HepG2 (cell line): ENCODE results near the gene NPHP4. TPM values are rescaled to one million over a fixed set of nuclear protein-coding genes. Genes with fewer than 3 reads are reported as not detected.

ENCODE experiments used
- ATAC-seq: fragments of 200-7000 bp; cut with Tn5 transposase; 3 replicates; pipeline ENCODE4 v1.9.1; 2020; ENCODE audit warnings: mild to moderate bottlenecking, moderate library complexity
- BruUV-seq: library from RNA; stranded (reverse); fragments of 400-500 nt; replicated peaks from 2 replicates; lab custom pipeline; 2021; lab: Mats Ljungman, UMichigan
- CTCF ChIA-PET: fragments of 300-600 bp; formaldehyde crosslinking; extraction: SDS; loops from one replicate; lab custom pipeline; 2021; ENCODE audit warnings: low total read pairs, inconsistent platforms, low intra/inter-chr PET ratio; lab: Yijun Ruan, JAX
- POLR2A ChIA-PET: fragments of 350-600 bp; sonication (Branson Sonifier 250); formaldehyde crosslinking; loops from one replicate; lab custom pipeline; 2020; ENCODE audit warnings: antibody characterized with exemption, inconsistent platforms; lab: Yijun Ruan, JAX
- DNase-seq: peaks from one replicate; pipeline ENCODE4 v3.0.0-alpha.2; 2015; ENCODE audit warnings: low spot score
- FAIRE-seq: peaks from 3 replicates; lab custom pipeline; 2011; peaks lifted over from hg19 to GRCh38; lab: Jason Lieb, UNC
- H2AFZ ChIP-seq: one replicate; pipeline ENCODE4 v1.6.1; 2011; ENCODE audit warnings: low read length, inconsistent platforms
- H3K27ac ChIP-seq: fragments of 300-600 bp; 3 replicates; pipeline ENCODE4 v1.8.0; 2011; ENCODE audit warnings: mixed run types, mild to moderate bottlenecking, mixed read lengths, low read length, inconsistent platforms; ENCODE audit not compliant: insufficient read depth; ENCODE audit errors: extremely low read length
- H3K27me3 ChIP-seq, 2 experiments: fragments of 200-600 bp in 1 of 2; 2 replicates in 1 of 2; 3 replicates in 1 of 2; pipeline versions ENCODE4 v1.6.0 to v1.8.0; 2011; ENCODE audit warnings: low read length in 2 of 2, mild to moderate bottlenecking in 2 of 2, moderate library complexity in 2 of 2, inconsistent platforms in 1 of 2; ENCODE audit not compliant: insufficient read depth in 2 of 2, control insufficient read depth in 1 of 2
- H3K36me3 ChIP-seq, 2 experiments: fragments of 200-600 bp in 1 of 2; replicated peaks in 1 of 2; 2 replicates in 1 of 2; 3 replicates in 1 of 2; pipeline versions ENCODE4 v1.5.1 to v1.8.0; 2011; ENCODE audit warnings: low read length in 2 of 2, inconsistent platforms in 1 of 2; ENCODE audit not compliant: insufficient read depth in 2 of 2, control insufficient read depth in 1 of 2
- H3K4me1 ChIP-seq: 2 replicates; pipeline ENCODE4 v1.5.1; 2012; ENCODE audit warnings: low read length, inconsistent platforms; ENCODE audit not compliant: insufficient read depth
- H3K4me2 ChIP-seq: 2 replicates; pipeline ENCODE4 v1.6.0; 2011; ENCODE audit warnings: low read depth, low read length, inconsistent platforms
- H3K4me3 ChIP-seq, 3 experiments: fragments of 200-600 bp in 1 of 3; sonication (generic), shearing (Covaris generic) in 1 of 3; replicated peaks in 1 of 3; 2 replicates each; pipeline ENCODE4 v1.5.1; 2011 to 2016; ENCODE audit warnings: low read length in 3 of 3, inconsistent platforms in 2 of 3, low read depth in 2 of 3, mild to moderate bottlenecking in 2 of 3, control low read depth in 1 of 3, mixed read lengths in 1 of 3; ENCODE audit not compliant: insufficient read depth in 1 of 3
- H3K79me2 ChIP-seq: one replicate; pipeline ENCODE4 v1.6.1; 2011; ENCODE audit warnings: low read length, inconsistent platforms; ENCODE audit not compliant: insufficient read depth
- H3K9ac ChIP-seq: 2 replicates; pipeline ENCODE4 v1.6.0; 2011; ENCODE audit warnings: mild to moderate bottlenecking, low read depth, low read length, inconsistent platforms; ENCODE audit not compliant: insufficient read depth
- H3K9me3 ChIP-seq: 2 replicates; pipeline ENCODE4 v1.5.1; 2012; ENCODE audit warnings: mild to moderate bottlenecking, low read length
- H4K20me1 ChIP-seq: 2 replicates; pipeline ENCODE4 v1.6.0; 2011; ENCODE audit warnings: inconsistent platforms, mild to moderate bottlenecking, low read length, moderate library complexity; ENCODE audit not compliant: insufficient read depth
- CBX2 ChIP-seq, 2 experiments: fragments of 200-600 bp in 1 of 2; sonication (generic); formaldehyde crosslinking in 1 of 2; IDR thresholded peaks; 2 replicates each; pipeline versions ENCODE4 v1.7.0 to v1.8.1; 2018 to 2022; ENCODE audit warnings: low read depth in 2 of 2, low read length in 1 of 2, mild to moderate bottlenecking in 1 of 2, missing genetic modification reagents in 1 of 2
- GLI4 ChIP-seq: sonication (generic); formaldehyde crosslinking; IDR thresholded peaks from 2 replicates; pipeline ENCODE4 v1.5.1; 2020; ENCODE audit warnings: missing genetic modification reagents, mild to moderate bottlenecking, moderate library complexity, borderline replicate concordance
- HNRNPH1 ChIP-seq: fragments of 200-400 bp; formaldehyde crosslinking; optimal IDR thresholded peaks from 2 replicates; pipeline ENCODE3; 2017; ENCODE audit warnings: mild to moderate bottlenecking, low read depth, low read length
- KAT8 ChIP-seq: IDR thresholded peaks from 2 replicates; pipeline ENCODE4 v1.6.1; 2016; ENCODE audit warnings: missing genetic modification reagents, missing compliant biosample characterization
- TOPORS ChIP-seq: sonication (generic); formaldehyde crosslinking; IDR thresholded peaks from 2 replicates; pipeline ENCODE4 v1.8.0; 2023; ENCODE audit warnings: mild to moderate bottlenecking, missing genetic modification reagents
- WIZ ChIP-seq: sonication (generic); formaldehyde crosslinking; IDR thresholded peaks from 2 replicates; pipeline ENCODE4 v1.5.1; 2020; ENCODE audit warnings: mild to moderate bottlenecking, missing genetic modification reagents
- XBP1 ChIP-seq: sonication (generic); formaldehyde crosslinking; IDR thresholded peaks from 2 replicates; pipeline ENCODE4 v1.5.0; 2020; ENCODE audit warnings: missing genetic modification reagents
- ZMYM2 ChIP-seq: sonication (generic); formaldehyde crosslinking; IDR thresholded peaks from 2 replicates; pipeline ENCODE4 v1.8.0; 2022; ENCODE audit warnings: mild to moderate bottlenecking, missing genetic modification reagents
- ZNF230 ChIP-seq: sonication (generic); formaldehyde crosslinking; IDR thresholded peaks from 2 replicates; pipeline ENCODE4 v1.4.0; 2020; ENCODE audit warnings: mild to moderate bottlenecking, missing genetic modification reagents
- WGBS: methylation state at CpG from one replicate; pipeline ENCODE4 v1.1.6; 2017; ENCODE audit warnings: low lambda C conversion rate; 5-methylcytosine and 5-hydroxymethylcytosine counted together
- in situ Hi-C: cut with HindIII; loops from 2 replicates; pipeline ENCODE4 v1.10.0; 2017; ENCODE audit warnings: low pct_unique_long_range_greater_than_20kb; ENCODE audit not compliant: extremely low pct_ligation_motif_present
- intact Hi-C: fragments of 100-400 bp; cut with micrococcal nuclease; formaldehyde crosslinking; loops from one replicate; pipeline ENCODE4 v1.10.0; 2022; ENCODE audit not compliant: unreplicated experiment
- polyA plus RNA-seq, 8 experiments: library from polyadenylated mRNA; depleted of rRNA in 3 of 8; stranded (reverse) in 7 of 8; unstranded in 1 of 8; fragments of >200 nt; fragmentation: Illumina TruSeq in 4 of 8; extraction: Trizol in 4 of 8; gene quantifications; 2 replicates each; pipeline versions ENCODE4 v1.2.1 to v1.2.3, GENCODE V29; 2011 to 2016; ENCODE audit warnings: low read depth in 4 of 8, missing spikeins in 1 of 8, mixed read lengths in 1 of 8; ENCODE audit not compliant: insufficient read depth in 1 of 8
- total RNA-seq, 5 experiments: library from RNA; depleted of rRNA; stranded (reverse); fragments of >200 nt; fragmentation: Illumina TruSeq; extraction: Trizol; gene quantifications; 2 replicates each; pipeline ENCODE4 v1.2.3, GENCODE V29; 2016; ENCODE audit warnings: low read depth in 1 of 5
- TF ChIP-seq, protein P1 (sequence below): sonication (generic); formaldehyde crosslinking; IDR thresholded peaks from 2 replicates; pipeline ENCODE4 v1.4.0; 2020; ENCODE audit warnings: missing genetic modification reagents

The NPHP4 gene
- total and polyA plus RNA-seq, 2 of the 13 experiments (the other 11 are each of a cell fraction or from before 2014, with no cell fraction given), result 4.4 to 6.8 TPM

- in situ Hi-C loops, result loop anchor here (5.0 to 10.0 kb wide), 2 partner anchors 226 to 333 kb away; no protein-coding TSS in a partner anchor
- Histone ChIP-seq H3K79me2 (peaks cover 3% of the 10 kb centered on the region), H3K9ac (no peak overlapping the region), H3K27ac (no peak overlapping the region), H4K20me1 (no peaks in the 10 kb centered on the region), H3K9me3 (no peaks in the 10 kb centered on the region), H3K4me1 (peaks cover 14% of the 10 kb centered on the region), H3K4me3 (no peak overlapping the region), H3K4me2 (no peak overlapping the region), H3K36me3 (peaks cover 5 to 48% of the 10 kb centered on the region in 2 experiments), H3K27me3 (no peaks in the 10 kb centered on the region), H2AFZ (no peak overlapping the region)
- TF ChIP-seq CBX2 (IDR thresholded peaks at IDR 0.05; ENCODE audit: low read depth, low read length) (no peak), CBX2 (CRISPR knock-in tag; IDR thresholded peaks at IDR 0.05; ENCODE audit: low read depth) (no peak), ZMYM2 (CRISPR knock-in tag) (no peak), XBP1 (CRISPR knock-in tag) (no peak), ZNF230 (CRISPR knock-in tag) (no peak), TOPORS (no peak), WIZ (CRISPR knock-in tag) (no peak), GLI4 (CRISPR knock-in tag) (no peak), HNRNPH1 (no peak), KAT8 (CRISPR knock-in tag) (no peak)
- TF ChIP-seq, protein P1, sequence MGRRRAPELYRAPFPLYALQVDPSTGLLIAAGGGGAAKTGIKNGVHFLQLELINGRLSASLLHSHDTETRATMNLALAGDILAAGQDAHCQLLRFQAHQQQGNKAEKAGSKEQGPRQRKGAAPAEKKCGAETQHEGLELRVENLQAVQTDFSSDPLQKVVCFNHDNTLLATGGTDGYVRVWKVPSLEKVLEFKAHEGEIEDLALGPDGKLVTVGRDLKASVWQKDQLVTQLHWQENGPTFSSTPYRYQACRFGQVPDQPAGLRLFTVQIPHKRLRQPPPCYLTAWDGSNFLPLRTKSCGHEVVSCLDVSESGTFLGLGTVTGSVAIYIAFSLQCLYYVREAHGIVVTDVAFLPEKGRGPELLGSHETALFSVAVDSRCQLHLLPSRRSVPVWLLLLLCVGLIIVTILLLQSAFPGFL (CRISPR knock-in tag), result no peak
- no peak for DNase-seq
- no peak for FAIRE-seq
- CTCF ChIA-PET, result no interaction called here
- intact Hi-C loops, result loop anchor here (10.0 kb wide), 2 partner anchors 226 to 336 kb away; no protein-coding TSS in a partner anchor
- ATAC-seq, result no peak
- POLR2A ChIA-PET, result no interaction called here
- BruUV-seq, result no TSS peak
- WGBS, result 89% methylated on average over 13 of the region's 13 CpGs
Observed at GRCh38 chr1:5970610-5971273, 21.5 kb downstream of the NPHP4 start.
